ENCODE results near the gene STN1. TPM values are rescaled to one million over a fixed set of nuclear protein-coding genes. Genes with fewer than 3 reads are reported as not detected.

The STN1 gene
- total and polyA plus RNA-seq, 10 of the 15 experiments (the other 5 are each of a cell fraction or from before 2014, with no cell fraction given) = 22.2 to 31.8 (median 28.5) TPM

GRCh38 chr10:103888113-103888841 lies 29.7 kb downstream of the STN1 start (continued):
- peak; percentile 36 for TF ChIP-seq SKIL (IDR thresholded peaks at IDR 0.05; ENCODE audit: low read depth, poor library complexity, severe bottlenecking)
- TF ChIP-seq SMARCA5 (IDR thresholded peaks at IDR 0.05) = peak; percentile 46; the same call in 1 of the 2 replicates
- TF ChIP-seq IRF4 (IDR thresholded peaks at IDR 0.05; ENCODE audit: low read depth, low read length) = no peak

- FAIRE-seq (no peak), DNase-seq (ENCODE audit: low read depth, low spot score) (no peak), ATAC-seq (no peak)
- H3K4me2 ChIP-seq (ENCODE audit: control insufficient read depth, insufficient read depth) = no peak overlapping the region
- in situ Hi-C loops (cut with MboI) = no loop called here
- BruUV-seq (replicated peaks) = no TSS peak
- no peaks in the 10 kb centered on the region for H3K27me3 ChIP-seq (replicated peaks in 1 of 2; ENCODE audit: control insufficient read depth in 2 of 2, insufficient read depth in 2 of 2, low read length in 1 of 2)
- H4K20me1 ChIP-seq (ENCODE audit: control insufficient read depth, insufficient read depth) = no peaks in the 10 kb centered on the region
- RAD21 ChIA-PET (ENCODE audit: unreplicated experiment) = interaction anchor here (6.2 kb wide), 1 partner anchor 174 kb away, joined by 45 read pairs; no protein-coding TSS in a partner anchor
- WGBS (ENCODE audit: insufficient coverage, insufficient replicate concordance, low lambda C conversion rate, missing lambda C conversion rate) = 99% methylated on average over 6 of the region's 6 CpGs
- SMC1A ChIA-PET (ENCODE audit: uncharacterized antibody, unreplicated experiment) = interaction anchor here (0.7 to 4.2 kb wide), 12 partner anchors 19 to 370 kb away, joined by 3 to 32 read pairs (median 4); partner anchors contain the start of gene GSTO1
- no peak overlapping the region for H2AFZ ChIP-seq (ENCODE audit: control insufficient read depth, low read depth, low read length)
- no peak overlapping the region for H3K4me3 ChIP-seq
- TF ChIP-seq E2F4 (IDR thresholded peaks at IDR 0.05; ENCODE audit: low read depth, low read length) (no peak), ASH2L (IDR thresholded peaks at IDR 0.05; ENCODE audit: borderline replicate concordance, low read depth) (no peak), NR2F1 (conservative IDR thresholded peaks at IDR 0.05) (no peak), HSF1 (IDR thresholded peaks at IDR 0.05; ENCODE audit: low read depth, low read length) (no peak), CBX5 (IDR thresholded peaks at IDR 0.05; ENCODE audit: low read depth) (no peak), KDM1A (IDR thresholded peaks at IDR 0.05; ENCODE audit: borderline replicate concordance) (no peak), IRF4 (IDR thresholded peaks at IDR 0.05; ENCODE audit: low read depth, low read length) (no peak), SIN3A (IDR thresholded peaks at IDR 0.05; ENCODE audit: low read depth, low read length) (no peak), SREBF1 (IDR thresholded peaks at IDR 0.05; ENCODE audit: low read length) (no peak), FOXK2 (IDR thresholded peaks at IDR 0.05) (no peak), EZH2 (IDR thresholded peaks at IDR 0.05; ENCODE audit: borderline replicate concordance, control insufficient read depth, low read depth, low read length) (no peak), NKRF (conservative IDR thresholded peaks at IDR 0.05) (no peak), ZNF217 (IDR thresholded peaks at IDR 0.05) (no peak)
- H3K27ac ChIP-seq (ENCODE audit: control insufficient read depth, insufficient read depth) = no peak overlapping the region
- intact Hi-C loops (cut with micrococcal nuclease; ENCODE audit: unreplicated experiment) = loop anchor here (5.0 kb wide), 1 partner anchor 127 kb away; no protein-coding TSS in a partner anchor
- H3K36me3 ChIP-seq (ENCODE audit: control insufficient read depth in 2 of 2, insufficient read depth in 2 of 2, low read length in 1 of 2) = peaks cover 0 to 24% of the 10 kb centered on the region in 2 experiments; a peak in 3 of 4 replicates
- POLR2A ChIA-PET = interaction anchor here (0.5 kb wide), 2 partner anchors 32 to 245 kb away, joined by 3 to 10 read pairs; no protein-coding TSS in a partner anchor
- H3K79me2 ChIP-seq (ENCODE audit: control insufficient read depth, insufficient read depth, low read length) = no peaks in the 10 kb centered on the region
- H3K9ac ChIP-seq (ENCODE audit: control insufficient read depth, insufficient read depth, low read length) = no peak overlapping the region
- H3K4me1 ChIP-seq (ENCODE audit: control insufficient read depth, insufficient read depth, low read length) = no peaks in the 10 kb centered on the region
- H3K9me3 ChIP-seq (replicated peaks; ENCODE audit: control insufficient read depth, insufficient read depth, low read length) = no peaks in the 10 kb centered on the region
- CTCF ChIA-PET = interaction anchor here (0.6 to 9.5 kb wide), 22 partner anchors 9 to 238 kb away, joined by 3 to 151 read pairs (median 4); partner anchors contain the start of gene SFR1
Measured at GRCh38 chr10:103885617-103886016, 32.4 kb downstream of the STN1 start.

Data from GM12878 (cell line).